Hepatocyte (in vitro differentiated cells): ENCODE measurements around the gene APPL2. TPM values are rescaled to one million over a fixed set of nuclear protein-coding genes. Genes with fewer than 3 reads are reported as not detected.

ENCODE experiments used
- DNase-seq: peaks from one replicate; pipeline ENCODE4 v3.0.0-alpha.2; 2016; ENCODE audit warnings: low spot score
- H2AFZ ChIP-seq: fragments of 200-600 bp; sonication (generic); 2 replicates; pipeline ENCODE4 v1.6.0; 2016; ENCODE audit warnings: antibody characterized with exemption, mild to moderate bottlenecking
- H3K27ac ChIP-seq: fragments of 200-600 bp; sonication (generic); 2 replicates; pipeline ENCODE4 v1.5.1; 2016; ENCODE audit warnings: mild to moderate bottlenecking
- H3K27me3 ChIP-seq: fragments of 200-600 bp; sonication (generic); 2 replicates; pipeline ENCODE4 v1.6.1; 2016
- H3K36me3 ChIP-seq: fragments of 200-600 bp; sonication (generic); replicated peaks from 2 replicates; pipeline ENCODE4 v1.5.1; 2016; ENCODE audit warnings: low read depth; ENCODE audit not compliant: insufficient read depth
- H3K4me1 ChIP-seq: fragments of 200-600 bp; sonication (generic); 2 replicates; pipeline ENCODE4 v1.5.1; 2016; ENCODE audit warnings: mild to moderate bottlenecking, moderate library complexity; ENCODE audit not compliant: insufficient read depth
- H3K4me2 ChIP-seq: fragments of 200-600 bp; sonication (generic); 2 replicates; pipeline ENCODE4 v1.6.0; 2016
- H3K4me3 ChIP-seq: fragments of 200-600 bp; sonication (generic); 2 replicates; pipeline ENCODE4 v1.5.1; 2016; ENCODE audit warnings: mild to moderate bottlenecking
- H3K79me2 ChIP-seq: fragments of 200-600 bp; sonication (generic); 2 replicates; pipeline ENCODE4 v1.6.0; 2017; ENCODE audit warnings: mild to moderate bottlenecking
- H3K9me2 ChIP-seq: fragments of 200-600 bp; sonication (generic); replicated peaks from 2 replicates; pipeline ENCODE4 v1.6.0; 2017; ENCODE audit warnings: mild to moderate bottlenecking; ENCODE audit not compliant: insufficient read depth
- H3K9me3 ChIP-seq: fragments of 200-600 bp; sonication (generic); 2 replicates; pipeline ENCODE4 v1.5.1; 2016; ENCODE audit warnings: low read depth, mild to moderate bottlenecking
- H4K20me1 ChIP-seq: fragments of 200-600 bp; sonication (generic); 2 replicates; pipeline ENCODE4 v1.6.0; 2016; ENCODE audit warnings: mild to moderate bottlenecking; ENCODE audit not compliant: insufficient read depth, poor library complexity, severe bottlenecking
- EZH2 ChIP-seq: fragments of 200-600 bp; sonication (generic); IDR thresholded peaks from 2 replicates; pipeline ENCODE4 v1.6.1; 2016; ENCODE audit warnings: antibody characterized with exemption, mild to moderate bottlenecking, borderline replicate concordance
- EZH2phosphoT487 ChIP-seq: fragments of 200-600 bp; sonication (generic); IDR thresholded peaks from one replicate; pipeline ENCODE4 v1.6.1; 2018; ENCODE audit warnings: antibody characterized with exemption, mild to moderate bottlenecking, low read depth, moderate library complexity; ENCODE audit not compliant: unreplicated experiment, severe bottlenecking
- WGBS: methylation state at CpG from one replicate; pipeline ENCODE4 v1.1.6; 2016; ENCODE audit warnings: low lambda C conversion rate; ENCODE audit errors: missing lambda C conversion rate; 5-methylcytosine and 5-hydroxymethylcytosine counted together
- polyA plus RNA-seq: library from polyadenylated mRNA; unstranded; fragments of >200 nt; fragmentation: Nextera tagmentation; extraction: Ambion mirVana; gene quantifications from 2 replicates; pipeline ENCODE4 v1.2.1, GENCODE V29; 2016
- total RNA-seq: library from RNA; depleted of rRNA; stranded (reverse); fragments of >200 nt; gene quantifications from 2 replicates; pipeline ENCODE4 v1.2.3, GENCODE V29; 2014
- TF ChIP-seq, protein P1 (sequence below): fragments of 200-600 bp; sonication (generic); IDR thresholded peaks from 2 replicates; pipeline ENCODE4 v1.5.1; 2016; ENCODE audit warnings: antibody characterized with exemption, mild to moderate bottlenecking; ENCODE audit not compliant: poor library complexity

The APPL2 gene
- total and polyA plus RNA-seq, 2 experiments from 2014 or later, result 42.2 to 74.1 TPM

GRCh38 chr12:105170139-105170538, 65.8 kb downstream of the APPL2 start:
- Histone ChIP-seq H3K9me3 (no peaks in the 10 kb centered on the region), H3K27ac (no peak overlapping the region), H3K4me1 (no peaks in the 10 kb centered on the region), H3K9me2 (no peaks in the 10 kb centered on the region), H3K79me2 (no peaks in the 10 kb centered on the region), H4K20me1 (no peaks in the 10 kb centered on the region), H3K36me3 (no peaks in the 10 kb centered on the region), H3K4me3 (no peak overlapping the region), H2AFZ (no peak overlapping the region), H3K4me2 (no peak overlapping the region), H3K27me3 (no peaks in the 10 kb centered on the region)
- no peak for DNase-seq
- TF ChIP-seq, protein P1, sequence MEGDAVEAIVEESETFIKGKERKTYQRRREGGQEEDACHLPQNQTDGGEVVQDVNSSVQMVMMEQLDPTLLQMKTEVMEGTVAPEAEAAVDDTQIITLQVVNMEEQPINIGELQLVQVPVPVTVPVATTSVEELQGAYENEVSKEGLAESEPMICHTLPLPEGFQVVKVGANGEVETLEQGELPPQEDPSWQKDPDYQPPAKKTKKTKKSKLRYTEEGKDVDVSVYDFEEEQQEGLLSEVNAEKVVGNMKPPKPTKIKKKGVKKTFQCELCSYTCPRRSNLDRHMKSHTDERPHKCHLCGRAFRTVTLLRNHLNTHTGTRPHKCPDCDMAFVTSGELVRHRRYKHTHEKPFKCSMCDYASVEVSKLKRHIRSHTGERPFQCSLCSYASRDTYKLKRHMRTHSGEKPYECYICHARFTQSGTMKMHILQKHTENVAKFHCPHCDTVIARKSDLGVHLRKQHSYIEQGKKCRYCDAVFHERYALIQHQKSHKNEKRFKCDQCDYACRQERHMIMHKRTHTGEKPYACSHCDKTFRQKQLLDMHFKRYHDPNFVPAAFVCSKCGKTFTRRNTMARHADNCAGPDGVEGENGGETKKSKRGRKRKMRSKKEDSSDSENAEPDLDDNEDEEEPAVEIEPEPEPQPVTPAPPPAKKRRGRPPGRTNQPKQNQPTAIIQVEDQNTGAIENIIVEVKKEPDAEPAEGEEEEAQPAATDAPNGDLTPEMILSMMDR, result no peak
- TF ChIP-seq EZH2phosphoT487 (no peak), EZH2 (no peak)
- WGBS, result 78% methylated on average over 3 of the region's 3 CpGs

- Histone ChIP-seq H3K27me3 (no peaks in the 10 kb centered on the region), H3K4me1 (no peaks in the 10 kb centered on the region), H3K36me3 (no peaks in the 10 kb centered on the region), H3K79me2 (no peaks in the 10 kb centered on the region), H3K9me3 (no peaks in the 10 kb centered on the region), H3K9me2 (no peaks in the 10 kb centered on the region), H3K4me3 (no peak overlapping the region), H3K4me2 (no peak overlapping the region), H4K20me1 (no peaks in the 10 kb centered on the region), H2AFZ (no peak overlapping the region), H3K27ac (no peak overlapping the region)
- DNase-seq, result no peak
- TF ChIP-seq EZH2, result no peak
- TF ChIP-seq, protein P1, result no peak
- TF ChIP-seq EZH2phosphoT487, result no peak
Measured at GRCh38 chr12:105168006-105168405, 68.0 kb downstream of the APPL2 start.

- H3K9me3 ChIP-seq, result no peaks in the 10 kb centered on the region
- H3K9me2 ChIP-seq, result no peaks in the 10 kb centered on the region
- H3K27me3 ChIP-seq, result no peaks in the 10 kb centered on the region
- no peak overlapping the region for H3K4me2 ChIP-seq
- H3K4me1 ChIP-seq, result no peaks in the 10 kb centered on the region
- H3K4me3 ChIP-seq, result no peak overlapping the region
- H2AFZ ChIP-seq, result no peak overlapping the region
- no peak for DNase-seq
- H4K20me1 ChIP-seq, result no peaks in the 10 kb centered on the region
- no peaks in the 10 kb centered on the region for H3K36me3 ChIP-seq
- H3K79me2 ChIP-seq, result no peaks in the 10 kb centered on the region
- no peak overlapping the region for H3K27ac ChIP-seq
- TF ChIP-seq, protein P1, result no peak
- TF ChIP-seq EZH2phosphoT487 (no peak), EZH2 (no peak)
Measured at GRCh38 chr12:105167346-105167745, 68.6 kb downstream of the APPL2 start.

- Histone ChIP-seq H3K4me1 (no peaks in the 10 kb centered on the region), H3K79me2 (no peaks in the 10 kb centered on the region), H3K9me2 (no peaks in the 10 kb centered on the region), H3K36me3 (no peaks in the 10 kb centered on the region), H3K27ac (no peak overlapping the region), H4K20me1 (no peaks in the 10 kb centered on the region), H3K4me3 (no peak overlapping the region), H3K4me2 (no peak overlapping the region), H2AFZ (no peak overlapping the region), H3K9me3 (no peaks in the 10 kb centered on the region), H3K27me3 (no peaks in the 10 kb centered on the region)
- WGBS, result 86% methylated on average over 1 of the region's 1 CpG
- no peak for TF ChIP-seq EZH2
- TF ChIP-seq, protein P1, result no peak
- no peak for TF ChIP-seq EZH2phosphoT487
- DNase-seq, result no peak
Measured at GRCh38 chr12:105166736-105167135, 69.2 kb downstream of the APPL2 start.
